ENCODE measurements around the gene SRGAP3.

- TF ChIP-seq CTCF (IDR thresholded peaks at IDR 0.05), result no peak
- TF ChIP-seq POLR2AphosphoS5 (IDR thresholded peaks at IDR 0.05), result no peak
- no peak for TF ChIP-seq POLR2A (IDR thresholded peaks at IDR 0.05)
Measured at GRCh38 chr3:9030034-9030433, 219.4 kb downstream of the SRGAP3 start.

Measured in gastroesophageal sphincter (tissue), 3 donors.